Right lobe of liver (tissue), 6 donors: ENCODE measurements around the gene MYO15B. TPM values are rescaled to one million over a fixed set of nuclear protein-coding genes. Genes with fewer than 3 reads are reported as not detected.

Experiments
- ATAC-seq, 4 donors: fragments of 200-7000 bp; cut with Tn5 transposase; one replicate each; pipeline ENCODE4 v1.9.1; 2020; ENCODE audit warnings: mild to moderate bottlenecking in 4 of 4, moderate library complexity in 4 of 4
- DNase-seq, 3 donors: peaks; one replicate each; pipeline ENCODE4 v3.0.0-alpha.2; 2020
- H3K27ac ChIP-seq, 3 donors: fragments of 200-600 bp; one replicate each; pipeline ENCODE4 v1.8.0; 2022
- H3K27me3 ChIP-seq, 2 donors: fragments of 200-600 bp; one replicate each; pipeline ENCODE4 v1.8.0; 2022
- H3K36me3 ChIP-seq, 4 donors: fragments of 200-600 bp; sonication (generic) in 1 of 4; one replicate each; pipeline versions ENCODE4 v1.5.1 to v1.8.0; 2017 to 2022; ENCODE audit warnings: control low read depth in 1 of 4
- H3K4me1 ChIP-seq, 4 donors: fragments of 200-600 bp; sonication (generic) in 1 of 4; one replicate each; pipeline versions ENCODE4 v1.5.1 to v1.8.0; 2017 to 2022; ENCODE audit warnings: control low read depth in 1 of 4
- H3K4me3 ChIP-seq, 3 donors: fragments of 200-600 bp; one replicate each; pipeline ENCODE4 v1.8.0; 2022
- H3K9me3 ChIP-seq, 4 donors: fragments of 200-600 bp; sonication (generic) in 1 of 4; one replicate each; pipeline versions ENCODE4 v1.5.1 to v1.8.0; 2017 to 2022; ENCODE audit warnings: control low read depth in 1 of 4
- POLR2A ChIP-seq: fragments of 450-650 bp; IDR thresholded peaks from one replicate; pipeline ENCODE4 v1.6.1; 2017; ENCODE audit warnings: antibody characterized with exemption, mild to moderate bottlenecking
- WGBS: methylation state at CpG from one replicate; pipeline ENCODE4 v1.1.6; 2018; ENCODE audit warnings: low coverage, low lambda C conversion rate; ENCODE audit not compliant: insufficient coverage; ENCODE audit errors: missing lambda C conversion rate; 5-methylcytosine and 5-hydroxymethylcytosine counted together
- intact Hi-C, 2 donors: fragments of 100-400 bp; cut with DNase I; formaldehyde crosslinking; loops; one replicate each; pipeline versions ENCODE4 v1.11.2 to v1.14.1; 2022
- total RNA-seq, 6 experiments: library from RNA; depleted of rRNA in 2 of 6; stranded (reverse); fragments of >200 nt in 2 of 6; fragmentation: NEBNext Ultra II Directional in 3 of 6; extraction: Animal tissue kit (Norgen Biotek cat#: 25700) in 3 of 6; gene quantifications; one replicate each; pipeline versions ENCODE4 v1.1.0 to v1.2.4, GENCODE V29; 2016 to 2023
- TF ChIP-seq, protein P1 (sequence below), 4 donors: fragments of 200-600 bp in 3 of 4; fragments of 450-650 bp in 1 of 4; IDR thresholded peaks; one replicate each; pipeline versions ENCODE4 v1.5.1 to v1.8.0; 2016 to 2022; ENCODE audit warnings: antibody characterized with exemption in 4 of 4, mild to moderate bottlenecking in 2 of 4
- donor health status: DM: no; HTN: yes; CAD: no.
- donor health status: DM: no; HTN: no; CAD: no.
- donor health status: DM: no; HTN: no; CAD: no.
- donor health status: DM: no; HTN: yes; CAD: no.
- donor health status: DM: no; HTN: yes; CAD: no.

The MYO15B gene
- total RNA-seq, 6 experiments from 2014 or later: 26.4 to 104 (median 52.9) TPM

- no peaks in the 10 kb centered on the region for H3K9me3 ChIP-seq
- no peak overlapping the region for H3K4me3 ChIP-seq
- TF ChIP-seq, protein P1, sequence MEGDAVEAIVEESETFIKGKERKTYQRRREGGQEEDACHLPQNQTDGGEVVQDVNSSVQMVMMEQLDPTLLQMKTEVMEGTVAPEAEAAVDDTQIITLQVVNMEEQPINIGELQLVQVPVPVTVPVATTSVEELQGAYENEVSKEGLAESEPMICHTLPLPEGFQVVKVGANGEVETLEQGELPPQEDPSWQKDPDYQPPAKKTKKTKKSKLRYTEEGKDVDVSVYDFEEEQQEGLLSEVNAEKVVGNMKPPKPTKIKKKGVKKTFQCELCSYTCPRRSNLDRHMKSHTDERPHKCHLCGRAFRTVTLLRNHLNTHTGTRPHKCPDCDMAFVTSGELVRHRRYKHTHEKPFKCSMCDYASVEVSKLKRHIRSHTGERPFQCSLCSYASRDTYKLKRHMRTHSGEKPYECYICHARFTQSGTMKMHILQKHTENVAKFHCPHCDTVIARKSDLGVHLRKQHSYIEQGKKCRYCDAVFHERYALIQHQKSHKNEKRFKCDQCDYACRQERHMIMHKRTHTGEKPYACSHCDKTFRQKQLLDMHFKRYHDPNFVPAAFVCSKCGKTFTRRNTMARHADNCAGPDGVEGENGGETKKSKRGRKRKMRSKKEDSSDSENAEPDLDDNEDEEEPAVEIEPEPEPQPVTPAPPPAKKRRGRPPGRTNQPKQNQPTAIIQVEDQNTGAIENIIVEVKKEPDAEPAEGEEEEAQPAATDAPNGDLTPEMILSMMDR (IDR thresholded peaks at IDR 0.05): no peak
- TF ChIP-seq POLR2A: no peak
- DNase-seq (peak in 1 of 3 donors; percentile 18), ATAC-seq (no peak)
- H3K36me3 ChIP-seq: peaks cover 0 to 41% (median 16%) of the 10 kb centered on the region in 4 donors
- no peak overlapping the region for H3K27ac ChIP-seq
- intact Hi-C loops: no loop called here
- no peaks in the 10 kb centered on the region for H3K4me1 ChIP-seq
- H3K27me3 ChIP-seq: no peaks in the 10 kb centered on the region
- 88% methylated on average over 3 of the region's 35 CpGs for WGBS
Observed at GRCh38 chr17:75570034-75570676, 17.4 kb upstream of the MYO15B start.

DNA sequence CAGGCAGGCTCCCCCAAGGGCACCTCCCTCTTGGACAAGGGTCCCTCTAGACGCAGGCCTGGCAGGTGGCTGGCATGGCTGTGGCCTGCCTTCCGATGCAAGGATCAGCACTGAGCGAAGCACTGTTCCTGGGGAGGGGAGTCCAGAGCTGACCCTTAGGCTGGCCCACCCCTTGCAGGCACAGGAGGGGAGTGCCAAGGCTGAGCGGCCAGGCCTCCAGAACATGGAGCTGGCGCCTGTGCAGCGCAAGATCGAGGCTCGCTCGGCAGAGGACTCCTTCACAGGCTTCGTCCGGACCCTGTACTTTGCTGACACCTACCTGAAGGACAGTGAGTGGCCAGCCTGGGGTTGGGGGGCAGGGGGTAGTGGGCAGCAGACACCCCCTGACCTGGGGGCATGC, 16.8 kb upstream of the MYO15B start:
- DNase-seq: peak in 1 of 3 donors; percentile 24
- TF ChIP-seq, protein P1 (IDR thresholded peaks at IDR 0.05): no peak
- no peak for TF ChIP-seq POLR2A
- Histone ChIP-seq H3K27ac (peak overlapping the region in 1 of 3 donors; percentile 23), H3K4me1 (no peaks in the 10 kb centered on the region), H3K27me3 (no peaks in the 10 kb centered on the region), H3K9me3 (no peaks in the 10 kb centered on the region), H3K4me3 (no peak overlapping the region), H3K36me3 (peaks cover 0 to 38% (median 13%) of the 10 kb centered on the region in 4 donors)
- WGBS: no CpG with 5 or more reads among the region's 11 CpGs
- intact Hi-C loops: no loop called here
- no peak for ATAC-seq

- peak in 1 of 3 donors; percentile 57 for DNase-seq
- 72% methylated on average over 6 of the region's 15 CpGs for WGBS
- Histone ChIP-seq H3K4me3 (no peak overlapping the region), H3K27me3 (no peaks in the 10 kb centered on the region), H3K4me1 (no peaks in the 10 kb centered on the region), H3K27ac (peak overlapping the region in 1 of 3 donors; percentile 23), H3K36me3 (peaks cover 0 to 34% (median 11%) of the 10 kb centered on the region in 4 donors), H3K9me3 (no peaks in the 10 kb centered on the region)
- intact Hi-C loops: no loop called here
- peak; percentile 48 to 82 (median 71) for ATAC-seq
- TF ChIP-seq POLR2A: no peak
- TF ChIP-seq, protein P1 (IDR thresholded peaks at IDR 0.05): no peak
Observed at GRCh38 chr17:75571197-75571884, 16.3 kb upstream of the MYO15B start.

DNA sequence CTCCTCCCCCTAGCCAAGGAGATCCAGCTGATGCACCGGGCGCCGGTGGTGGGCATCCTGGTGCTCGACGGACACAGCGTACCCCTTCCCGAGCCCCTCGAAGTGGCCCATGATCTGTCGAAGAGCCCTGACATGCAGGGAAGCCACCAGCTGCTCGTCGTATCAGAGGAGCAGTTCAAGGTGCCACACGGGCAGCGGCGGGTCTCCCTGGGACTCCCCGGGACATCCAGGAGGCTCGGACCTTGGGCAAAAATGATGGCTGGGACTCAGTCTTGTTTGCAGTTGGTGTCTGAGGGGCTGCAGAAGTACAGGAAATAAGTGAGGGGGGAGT, 15.8 kb upstream of the MYO15B start:
- intact Hi-C loops: no loop called here
- Histone ChIP-seq H3K4me1 (no peaks in the 10 kb centered on the region), H3K27me3 (no peaks in the 10 kb centered on the region), H3K9me3 (no peaks in the 10 kb centered on the region), H3K36me3 (peaks cover 0 to 34% (median 11%) of the 10 kb centered on the region in 4 donors), H3K27ac (no peak overlapping the region), H3K4me3 (no peak overlapping the region)
- DNase-seq (no peak), ATAC-seq (no peak)
- TF ChIP-seq, protein P1 (IDR thresholded peaks at IDR 0.05): no peak
- no peak for TF ChIP-seq POLR2A
- WGBS: no CpG with 5 or more reads among the region's 16 CpGs
